GM12892 (cell line): ENCODE results near the gene SCAMP2.
A peak's percentile ranks its signal among the peaks of the same experiment; 100 is the strongest.

Experiments
- POLR2A ChIP-seq: IDR thresholded peaks from 2 replicates; pipeline ENCODE4 v1.6.1; 2011; ENCODE audit warnings: low read depth, low read length, control low read depth
- POLR2AphosphoS5 ChIP-seq: IDR thresholded peaks from 2 replicates; pipeline ENCODE4 v1.6.1; 2011; ENCODE audit warnings: low read depth, low read length, control low read depth
- TAF1 ChIP-seq: IDR thresholded peaks from 2 replicates; pipeline ENCODE4 v1.6.1; 2011; ENCODE audit warnings: low read depth, mild to moderate bottlenecking, control low read depth, low read length, borderline replicate concordance

GRCh38 chr15:74798388-74799254 is 74.5 kb downstream of the SCAMP2 start:
- TF ChIP-seq POLR2A (0 out of 2 replicates have a peak, but pooled peaks have one; percentile 5), POLR2AphosphoS5 (no peak), TAF1 (no peak)
